Measurements from ENCODE around the gene CKS2.

DNA sequence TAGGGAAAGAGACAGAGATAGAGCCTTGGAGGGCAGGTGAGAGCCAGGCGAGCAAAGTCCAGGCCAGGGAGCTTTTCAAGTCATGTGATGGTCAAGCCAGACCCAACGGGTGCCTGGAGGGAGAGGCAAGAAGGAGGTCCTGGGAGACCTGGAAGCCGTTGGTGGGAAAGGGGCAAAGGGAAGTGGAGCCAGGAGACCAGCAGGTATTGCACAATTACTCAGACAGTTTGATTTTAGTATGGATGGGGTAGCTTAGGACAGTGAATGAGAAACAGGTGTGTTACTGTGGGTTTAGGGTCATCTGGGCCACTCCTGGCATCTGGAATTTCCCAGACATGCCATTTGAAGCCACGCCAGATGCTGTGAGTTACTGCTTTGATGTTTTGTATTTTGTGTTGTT is 12.4 kb downstream of the CKS2 start:
- no peak for TF ChIP-seq POLR2AphosphoS5 (IDR thresholded peaks at IDR 0.05; ENCODE audit: low read depth, low read length)
- TF ChIP-seq POLR2A (IDR thresholded peaks at IDR 0.05; ENCODE audit: low read depth, low read length): 0 out of 2 replicates have a peak, but pooled peaks have one; percentile 27
- TF ChIP-seq TAF1 (IDR thresholded peaks at IDR 0.05; ENCODE audit: low read depth, low read length): no peak
- TF ChIP-seq PAX5 (IDR thresholded peaks at IDR 0.05; ENCODE audit: insufficient read depth, low read length, severe bottlenecking): no peak
- TF ChIP-seq POU2F2 (IDR thresholded peaks at IDR 0.05; ENCODE audit: low read depth, low read length): no peak
